Fibroblast of skin of left biceps (primary cell): ENCODE results near the gene BDH1.
A peak's percentile ranks its signal among the peaks of the same experiment; 100 is the strongest.
"Not testable (repeated sequence)": the region's sequence is repeated elsewhere in the genome, so short reads cannot be mapped to it uniquely, and the experiment has no call there.

Source experiments
- DNase-seq, 2 experiments: peaks; one replicate each; pipeline ENCODE4 v3.0.0-alpha.2; 2013; ENCODE audit warnings: low read depth in 2 of 2

Gene BDH1

GRCh38 chr3:197486861-197487260 lies 68.9 kb downstream of the BDH1 start:
- no peak for DNase-seq

DNA sequence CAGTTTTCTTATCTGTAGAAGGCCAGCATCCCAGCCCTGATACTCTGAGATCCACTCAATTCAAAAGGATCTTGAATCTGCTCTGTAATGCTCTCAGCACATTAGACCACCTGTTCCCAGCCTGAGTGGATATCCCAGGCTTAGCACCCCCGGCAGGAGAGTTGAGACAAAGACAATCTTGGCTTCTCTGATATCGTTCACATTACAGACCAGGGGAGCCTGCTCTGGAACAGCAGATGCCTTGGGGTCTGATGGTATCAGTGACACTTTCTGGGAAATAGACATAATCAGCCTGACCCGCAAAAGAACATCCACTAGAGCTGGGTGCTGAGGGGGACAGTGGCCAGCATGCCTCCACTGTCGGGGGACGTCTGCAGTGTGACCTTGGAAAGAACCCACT lies 70.6 kb downstream of the BDH1 start:
- DNase-seq: no peak

- no peak for DNase-seq
Measured at GRCh38 chr3:197484204-197484901, 71.4 kb downstream of the BDH1 start.

DNA sequence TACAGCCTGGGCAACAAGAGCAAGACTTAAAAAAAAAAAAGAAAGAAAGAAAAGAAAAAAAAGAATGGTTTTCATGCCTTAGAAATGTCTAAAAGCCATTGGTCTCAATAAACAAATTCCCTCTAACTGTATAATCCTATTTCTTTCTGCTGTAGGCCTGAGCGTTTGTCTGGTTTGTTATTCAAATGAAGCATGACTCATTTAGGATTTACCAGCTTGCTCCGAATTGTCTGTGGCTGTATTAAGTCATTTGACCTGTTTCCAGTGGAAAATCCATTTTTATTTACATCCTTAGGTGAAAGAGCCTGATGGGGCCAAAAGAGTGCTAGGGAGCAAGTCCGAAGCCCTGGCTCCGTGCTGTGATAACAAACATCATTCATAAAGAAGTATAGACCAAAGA lies 73.8 kb downstream of the BDH1 start:
- no peak for DNase-seq

DNA sequence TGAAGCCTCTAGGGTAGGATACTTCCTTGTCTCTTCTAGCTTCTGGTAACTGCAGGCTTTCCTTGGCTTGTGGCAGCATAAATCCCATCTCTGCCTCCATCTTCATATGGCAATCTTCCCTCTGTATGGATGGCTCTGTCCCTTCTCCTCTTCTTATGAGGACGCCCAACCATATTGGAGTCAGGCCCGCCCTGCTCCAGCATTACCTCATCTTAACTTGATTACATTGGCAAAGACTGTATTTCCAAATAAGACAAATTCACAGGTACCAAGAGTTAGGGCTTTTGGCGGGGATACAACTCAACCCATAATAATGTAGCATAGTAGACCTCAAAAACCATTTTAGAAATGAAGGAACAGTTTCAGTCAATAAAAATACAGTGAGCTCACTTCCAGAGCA lies 75.4 kb downstream of the BDH1 start:
- no peak for DNase-seq

DNA sequence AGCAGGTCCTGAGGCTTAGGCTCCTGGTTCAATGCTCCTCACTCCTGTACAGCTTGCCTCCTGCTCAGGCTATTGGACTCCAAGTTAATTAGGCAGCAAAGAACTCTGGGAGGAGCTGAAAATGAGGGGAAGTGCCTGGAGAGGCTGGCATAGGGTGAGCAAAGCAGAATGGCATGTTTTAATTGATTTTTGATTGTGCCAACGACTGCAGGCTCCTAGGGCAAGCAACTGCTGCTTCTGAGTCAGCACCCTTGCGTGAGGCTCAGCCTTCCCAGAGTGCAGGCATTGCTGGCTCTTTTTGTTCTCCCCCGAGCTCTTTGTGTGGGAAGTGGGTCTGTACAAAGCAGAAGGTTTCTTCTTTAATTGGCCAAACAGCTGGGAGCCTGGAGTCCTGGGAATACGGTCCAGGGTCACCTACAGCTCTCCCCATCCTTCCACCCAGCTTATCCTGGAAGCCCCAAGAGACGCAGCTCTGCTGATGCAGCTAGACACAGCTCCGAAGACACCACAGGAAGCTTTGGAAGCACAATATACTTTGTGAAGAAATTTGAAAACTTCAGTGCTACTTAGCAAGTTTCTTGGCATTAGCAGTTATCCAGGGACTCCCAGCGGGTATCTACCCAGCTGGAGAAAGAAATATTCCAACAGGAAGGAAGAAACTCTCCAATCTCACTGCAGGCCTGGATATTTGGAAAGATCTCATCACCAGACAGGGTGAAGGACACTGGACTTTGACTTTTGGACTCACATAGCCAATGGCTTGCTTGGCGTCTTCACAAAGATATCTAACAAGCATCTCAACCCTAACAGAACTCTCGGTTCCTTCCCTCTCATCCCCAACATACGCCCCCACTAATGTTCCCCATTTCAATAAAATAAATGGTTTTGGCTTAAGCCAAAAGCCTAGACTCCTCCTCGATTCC lies 76.8 kb downstream of the BDH1 start:
- no peak for DNase-seq

DNA sequence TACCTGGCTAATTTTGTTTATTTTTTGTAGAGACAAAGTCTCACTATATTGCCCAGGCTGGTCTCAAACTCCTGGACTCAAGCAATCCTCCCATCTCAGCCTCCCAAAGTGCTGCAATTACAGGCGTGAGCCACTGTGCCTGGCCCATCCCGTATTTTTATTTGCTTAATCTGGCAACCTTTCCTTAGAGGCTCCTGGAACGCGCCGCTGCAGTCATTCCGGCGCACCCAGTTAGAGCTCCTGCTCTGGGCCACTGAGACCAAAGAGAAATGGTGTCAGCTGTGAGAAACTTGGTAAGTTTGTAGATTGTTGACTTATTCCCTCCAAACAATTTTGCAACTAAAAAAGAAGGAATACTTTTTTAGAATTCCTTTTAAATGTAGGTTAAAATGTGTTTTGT lies 78.0 kb downstream of the BDH1 start:
- not testable (repeated sequence) for DNase-seq

- DNase-seq: no peak
Measured at GRCh38 chr3:197475997-197476525, 79.7 kb downstream of the BDH1 start.

GRCh38 chr3:197475514-197475913 lies 80.3 kb downstream of the BDH1 start:
- no peak for DNase-seq

- no peak for DNase-seq
Measured at GRCh38 chr3:197472151-197472550, 83.6 kb downstream of the BDH1 start.

- DNase-seq: no peak
Measured at GRCh38 chr3:197471221-197472010, 84.4 kb downstream of the BDH1 start.

GRCh38 chr3:197468866-197469382 lies 86.8 kb downstream of the BDH1 start:
- DNase-seq: no peak

- no peak for DNase-seq
Measured at GRCh38 chr3:197468167-197468566, 87.6 kb downstream of the BDH1 start.

DNA sequence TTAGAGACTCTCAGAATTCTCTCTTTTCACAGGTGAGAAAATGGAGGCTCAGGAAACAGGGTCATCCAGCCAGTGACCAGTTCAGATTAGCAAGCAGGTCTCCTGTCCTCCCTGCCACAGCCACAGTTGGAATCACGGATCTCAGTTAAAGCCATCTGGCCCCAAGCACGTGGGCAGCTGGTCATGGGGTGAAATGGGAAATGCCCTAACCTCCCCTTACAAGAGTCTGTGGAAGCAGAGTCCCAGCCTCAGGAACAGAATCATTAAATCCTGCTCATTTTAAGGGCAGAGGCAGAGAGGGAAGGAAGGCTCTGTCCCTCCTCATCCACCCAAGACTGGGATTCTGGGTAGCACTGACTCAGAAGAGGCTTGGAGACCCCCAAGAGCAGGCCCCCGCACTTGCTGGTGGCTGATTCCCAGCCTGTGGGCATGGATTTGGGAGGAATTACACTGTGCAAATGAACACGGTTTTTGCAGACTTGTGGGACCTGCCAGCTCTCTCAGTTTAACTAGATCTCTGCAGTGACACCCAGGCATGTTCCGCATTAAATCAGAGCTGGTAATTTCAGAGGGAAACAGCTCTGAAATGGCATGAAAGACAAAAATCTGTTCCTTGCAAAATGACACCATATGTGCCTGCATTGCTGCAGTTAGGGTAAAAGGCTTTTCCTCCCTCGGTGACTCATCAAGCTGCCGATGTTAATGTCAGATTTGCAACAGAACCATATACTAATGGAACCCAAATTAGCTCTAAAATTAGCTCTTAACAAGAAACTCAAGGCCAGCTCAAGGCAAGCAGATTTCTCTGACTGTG lies 89.0 kb downstream of the BDH1 start:
- DNase-seq: peak; percentile 57 to 60

DNA sequence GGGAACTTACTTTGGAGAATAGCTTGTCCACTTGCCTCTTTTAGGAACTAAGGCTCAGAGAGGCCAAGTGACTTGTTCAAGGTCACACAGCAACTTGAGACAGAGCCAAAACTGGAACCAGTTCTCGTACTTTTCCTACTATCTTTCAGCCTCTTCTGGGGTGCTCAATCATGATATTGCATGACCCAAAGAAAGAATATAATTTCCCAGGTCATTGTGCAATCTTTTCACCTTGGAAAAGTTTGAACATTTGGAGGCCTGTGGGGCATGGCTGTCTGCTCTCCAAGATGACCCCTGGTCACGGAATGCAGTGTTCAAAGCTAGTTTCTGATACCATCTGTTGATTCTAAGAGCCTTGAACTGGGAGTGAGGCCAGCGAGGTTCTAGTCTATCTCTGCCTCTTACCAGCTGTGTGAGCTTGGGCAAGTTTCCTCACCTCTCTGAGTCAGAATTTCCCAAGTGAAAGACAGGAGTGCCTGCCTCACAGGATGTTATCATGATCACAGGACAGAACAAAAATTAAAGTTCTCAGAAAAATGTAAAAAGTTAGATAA lies 89.7 kb downstream of the BDH1 start:
- no peak for DNase-seq

- DNase-seq: no peak
Measured at GRCh38 chr3:197465197-197465995, 90.4 kb downstream of the BDH1 start.

DNA sequence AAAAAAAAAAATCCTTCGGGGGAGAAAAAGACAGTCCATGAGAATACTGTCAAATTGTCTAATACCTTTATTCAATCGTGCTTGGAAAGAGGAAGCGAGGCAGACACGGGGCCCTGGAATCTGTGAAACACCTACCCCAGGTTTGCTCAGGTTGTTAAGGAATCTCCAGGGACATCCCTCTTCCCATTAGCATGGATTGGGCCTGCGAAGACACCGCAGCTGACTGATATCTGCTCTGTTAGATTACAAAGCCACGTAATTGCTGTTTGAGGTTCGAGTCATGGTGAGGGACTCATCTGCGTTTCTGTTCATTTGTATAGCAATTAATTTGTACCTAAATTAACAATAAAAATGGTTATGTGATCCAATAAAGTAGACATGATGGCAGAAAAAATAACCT lies 91.0 kb downstream of the BDH1 start:
- DNase-seq: no peak

- no peak for DNase-seq
Measured at GRCh38 chr3:197463279-197463678, 92.5 kb downstream of the BDH1 start.

- DNase-seq: no peak
Measured at GRCh38 chr3:197462808-197463207, 93.0 kb downstream of the BDH1 start.

GRCh38 chr3:197460639-197461038 lies 95.1 kb downstream of the BDH1 start:
- no peak for DNase-seq
